HepG2 (cell line): ENCODE results near the gene NDUFA8. TPM values are rescaled to one million over a fixed set of nuclear protein-coding genes. Genes with fewer than 3 reads are reported as not detected.

Experiments used
- ATAC-seq: fragments of 200-7000 bp; cut with Tn5 transposase; 3 replicates; pipeline ENCODE4 v1.9.1; 2020; ENCODE audit warnings: mild to moderate bottlenecking, moderate library complexity
- BruUV-seq: library from RNA; stranded (reverse); fragments of 400-500 nt; replicated peaks from 2 replicates; lab custom pipeline; 2021; lab: Mats Ljungman, UMichigan
- CTCF ChIA-PET: fragments of 300-600 bp; formaldehyde crosslinking; extraction: SDS; loops from one replicate; lab custom pipeline; 2021; ENCODE audit warnings: low total read pairs, inconsistent platforms, low intra/inter-chr PET ratio; lab: Yijun Ruan, JAX
- POLR2A ChIA-PET: fragments of 350-600 bp; sonication (Branson Sonifier 250); formaldehyde crosslinking; loops from one replicate; lab custom pipeline; 2020; ENCODE audit warnings: antibody characterized with exemption, inconsistent platforms; lab: Yijun Ruan, JAX
- DNase-seq: peaks from one replicate; pipeline ENCODE4 v3.0.0-alpha.2; 2015; ENCODE audit warnings: low spot score
- FAIRE-seq: peaks from 3 replicates; lab custom pipeline; 2011; peaks lifted over from hg19 to GRCh38; lab: Jason Lieb, UNC
- H2AFZ ChIP-seq: one replicate; pipeline ENCODE4 v1.6.1; 2011; ENCODE audit warnings: low read length, inconsistent platforms
- H3K27ac ChIP-seq: fragments of 300-600 bp; 3 replicates; pipeline ENCODE4 v1.8.0; 2011; ENCODE audit warnings: mixed run types, mild to moderate bottlenecking, mixed read lengths, low read length, inconsistent platforms; ENCODE audit not compliant: insufficient read depth; ENCODE audit errors: extremely low read length
- H3K27me3 ChIP-seq, 2 experiments: fragments of 200-600 bp in 1 of 2; 2 replicates in 1 of 2; 3 replicates in 1 of 2; pipeline versions ENCODE4 v1.6.0 to v1.8.0; 2011; ENCODE audit warnings: low read length in 2 of 2, mild to moderate bottlenecking in 2 of 2, moderate library complexity in 2 of 2, inconsistent platforms in 1 of 2; ENCODE audit not compliant: insufficient read depth in 2 of 2, control insufficient read depth in 1 of 2
- H3K36me3 ChIP-seq, 2 experiments: fragments of 200-600 bp in 1 of 2; replicated peaks in 1 of 2; 2 replicates in 1 of 2; 3 replicates in 1 of 2; pipeline versions ENCODE4 v1.5.1 to v1.8.0; 2011; ENCODE audit warnings: low read length in 2 of 2, inconsistent platforms in 1 of 2; ENCODE audit not compliant: insufficient read depth in 2 of 2, control insufficient read depth in 1 of 2
- H3K4me1 ChIP-seq: 2 replicates; pipeline ENCODE4 v1.5.1; 2012; ENCODE audit warnings: low read length, inconsistent platforms; ENCODE audit not compliant: insufficient read depth
- H3K4me2 ChIP-seq: 2 replicates; pipeline ENCODE4 v1.6.0; 2011; ENCODE audit warnings: low read depth, low read length, inconsistent platforms
- H3K4me3 ChIP-seq, 3 experiments: fragments of 200-600 bp in 1 of 3; sonication (generic), shearing (Covaris generic) in 1 of 3; replicated peaks in 1 of 3; 2 replicates each; pipeline ENCODE4 v1.5.1; 2011 to 2016; ENCODE audit warnings: low read length in 3 of 3, inconsistent platforms in 2 of 3, low read depth in 2 of 3, mild to moderate bottlenecking in 2 of 3, control low read depth in 1 of 3, mixed read lengths in 1 of 3; ENCODE audit not compliant: insufficient read depth in 1 of 3
- H3K79me2 ChIP-seq: one replicate; pipeline ENCODE4 v1.6.1; 2011; ENCODE audit warnings: low read length, inconsistent platforms; ENCODE audit not compliant: insufficient read depth
- H3K9ac ChIP-seq: 2 replicates; pipeline ENCODE4 v1.6.0; 2011; ENCODE audit warnings: mild to moderate bottlenecking, low read depth, low read length, inconsistent platforms; ENCODE audit not compliant: insufficient read depth
- H3K9me3 ChIP-seq: 2 replicates; pipeline ENCODE4 v1.5.1; 2012; ENCODE audit warnings: mild to moderate bottlenecking, low read length
- H4K20me1 ChIP-seq: 2 replicates; pipeline ENCODE4 v1.6.0; 2011; ENCODE audit warnings: inconsistent platforms, mild to moderate bottlenecking, low read length, moderate library complexity; ENCODE audit not compliant: insufficient read depth
- ATAD3A ChIP-seq: sonication (generic); formaldehyde crosslinking; IDR thresholded peaks from 2 replicates; pipeline ENCODE4 v1.4.0; 2020; ENCODE audit warnings: missing genetic modification reagents
- CBX5 ChIP-seq: sonication (generic); formaldehyde crosslinking; IDR thresholded peaks from 2 replicates; pipeline ENCODE4 v1.4.0; 2020; ENCODE audit warnings: missing genetic modification reagents, borderline replicate concordance
- GATAD2A ChIP-seq: IDR thresholded peaks from 2 replicates; pipeline ENCODE4 v1.6.1; 2016
- MAFG ChIP-seq: sonication (generic); formaldehyde crosslinking; IDR thresholded peaks from 2 replicates; pipeline ENCODE4 v1.5.1; 2020; ENCODE audit warnings: mild to moderate bottlenecking, missing genetic modification reagents
- SAP130 ChIP-seq: IDR thresholded peaks from 2 replicates; pipeline ENCODE4 v1.6.1; 2016; ENCODE audit warnings: low read depth
- SMC3 ChIP-seq: IDR thresholded peaks from 2 replicates; pipeline ENCODE4 v1.6.1; 2011; ENCODE audit warnings: low read length, improper control_type of control experiment
- STAG1 ChIP-seq: sonication (generic); formaldehyde crosslinking; IDR thresholded peaks from 2 replicates; pipeline ENCODE4 v1.4.0; 2020; ENCODE audit warnings: missing genetic modification reagents
- XRCC5 ChIP-seq: fragments of 200-400 bp; formaldehyde crosslinking; optimal IDR thresholded peaks from 2 replicates; pipeline ENCODE3; 2017; ENCODE audit warnings: mild to moderate bottlenecking, low read length
- ZFP37 ChIP-seq: sonication (generic); formaldehyde crosslinking; IDR thresholded peaks from 2 replicates; pipeline ENCODE4 v1.4.0; 2020; ENCODE audit warnings: missing genetic modification reagents, borderline replicate concordance
- ZNF615 ChIP-seq: sonication (generic); formaldehyde crosslinking; IDR thresholded peaks from 2 replicates; pipeline ENCODE4 v1.5.0; 2020; ENCODE audit warnings: mild to moderate bottlenecking, missing genetic modification reagents, borderline replicate concordance
- WGBS: methylation state at CpG from one replicate; pipeline ENCODE4 v1.1.6; 2017; ENCODE audit warnings: low lambda C conversion rate; 5-methylcytosine and 5-hydroxymethylcytosine counted together
- in situ Hi-C: cut with HindIII; loops from 2 replicates; pipeline ENCODE4 v1.10.0; 2017; ENCODE audit warnings: low pct_unique_long_range_greater_than_20kb; ENCODE audit not compliant: extremely low pct_ligation_motif_present
- intact Hi-C: fragments of 100-400 bp; cut with micrococcal nuclease; formaldehyde crosslinking; loops from one replicate; pipeline ENCODE4 v1.10.0; 2022; ENCODE audit not compliant: unreplicated experiment
- polyA plus RNA-seq, 8 experiments: library from polyadenylated mRNA; depleted of rRNA in 3 of 8; stranded (reverse) in 7 of 8; unstranded in 1 of 8; fragments of >200 nt; fragmentation: Illumina TruSeq in 4 of 8; extraction: Trizol in 4 of 8; gene quantifications; 2 replicates each; pipeline versions ENCODE4 v1.2.1 to v1.2.3, GENCODE V29; 2011 to 2016; ENCODE audit warnings: low read depth in 4 of 8, missing spikeins in 1 of 8, mixed read lengths in 1 of 8; ENCODE audit not compliant: insufficient read depth in 1 of 8
- total RNA-seq, 5 experiments: library from RNA; depleted of rRNA; stranded (reverse); fragments of >200 nt; fragmentation: Illumina TruSeq; extraction: Trizol; gene quantifications; 2 replicates each; pipeline ENCODE4 v1.2.3, GENCODE V29; 2016; ENCODE audit warnings: low read depth in 1 of 5
- TF ChIP-seq, protein P1 (sequence below): sonication (generic); formaldehyde crosslinking; IDR thresholded peaks from 2 replicates; pipeline ENCODE4 v1.4.0; 2020; ENCODE audit warnings: missing genetic modification reagents
- TF ChIP-seq, protein P2 (sequence below): sonication (generic); formaldehyde crosslinking; IDR thresholded peaks from 2 replicates; pipeline ENCODE4 v1.5.0; 2020; ENCODE audit warnings: mild to moderate bottlenecking, missing genetic modification reagents, moderate library complexity
- TF ChIP-seq, protein P3 (sequence below), 2 experiments: fragments of 450-650 bp in 1 of 2; sonication (generic) in 1 of 2; formaldehyde crosslinking; IDR thresholded peaks; 2 replicates each; pipeline versions ENCODE4 v1.5.0 to v1.8.0; 2020 to 2022; ENCODE audit warnings: mild to moderate bottlenecking in 1 of 2, missing genetic modification reagents in 1 of 2
- TF ChIP-seq, protein P4 (sequence below): sonication (generic); formaldehyde crosslinking; IDR thresholded peaks from 2 replicates; pipeline ENCODE4 v1.4.0; 2020; ENCODE audit warnings: missing genetic modification reagents
- TF ChIP-seq, protein P5 (sequence below), 2 experiments: IDR thresholded peaks; 2 replicates each; pipeline ENCODE4 v1.6.1; 2011 to 2012; ENCODE audit warnings: low read length in 2 of 2, borderline replicate concordance in 1 of 2, low read depth in 1 of 2, mild to moderate bottlenecking in 1 of 2, moderate library complexity in 1 of 2

Gene NDUFA8
- total and polyA plus RNA-seq, 2 of the 13 experiments (the other 11 are each of a cell fraction or from before 2014, with no cell fraction given) = 68.6 to 71.7 TPM

DNA sequence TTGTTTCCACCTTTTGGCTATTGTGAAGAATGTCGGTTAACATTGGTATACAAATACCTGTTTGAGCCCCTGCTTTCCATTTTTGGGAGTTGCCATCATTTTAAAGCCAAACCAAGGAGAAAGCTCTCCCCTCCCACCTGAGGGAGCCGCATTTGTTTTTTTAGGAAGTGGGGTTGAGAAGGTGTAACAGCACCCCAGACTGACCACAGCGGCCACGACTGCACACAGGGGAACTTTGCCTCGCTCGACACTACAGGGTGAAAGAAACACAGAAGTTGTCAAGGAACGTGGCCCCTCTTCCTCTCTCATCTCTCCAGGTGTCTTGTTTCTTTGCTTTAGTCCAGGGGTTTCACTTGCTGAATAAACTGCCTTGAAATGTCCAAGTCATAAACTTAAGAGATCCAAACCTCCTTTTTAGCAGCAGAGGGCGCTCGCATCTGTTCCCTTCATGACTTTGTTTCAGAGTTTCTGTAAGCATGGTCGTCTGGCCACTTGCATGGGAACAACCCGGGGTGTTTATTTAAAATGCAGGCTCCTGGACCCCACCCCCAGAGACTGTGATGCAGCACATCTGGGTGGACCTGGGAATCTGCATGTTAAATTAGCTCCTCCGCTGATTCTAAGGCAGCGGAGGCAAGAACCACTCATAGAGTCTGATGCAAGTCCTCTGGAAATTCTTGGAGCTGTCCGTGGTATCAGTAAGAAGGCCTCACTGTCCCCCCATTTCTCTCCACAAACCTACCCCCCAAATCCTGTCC is 64.4 kb downstream of the NDUFA8 start:
- H2AFZ ChIP-seq = no peak overlapping the region
- CTCF ChIA-PET = interaction anchor here (1.1 to 2.4 kb wide), 4 partner anchors 28 to 358 kb away, joined by 3 to 9 read pairs (median 6); no protein-coding TSS in a partner anchor
- TF ChIP-seq SAP130 = 0 out of 2 replicates have a peak, but pooled peaks have one; percentile 26
- peak; percentile 33; the same call in 1 of the 2 replicates for TF ChIP-seq GATAD2A (CRISPR knock-in tag)
- TF ChIP-seq, protein P1, sequence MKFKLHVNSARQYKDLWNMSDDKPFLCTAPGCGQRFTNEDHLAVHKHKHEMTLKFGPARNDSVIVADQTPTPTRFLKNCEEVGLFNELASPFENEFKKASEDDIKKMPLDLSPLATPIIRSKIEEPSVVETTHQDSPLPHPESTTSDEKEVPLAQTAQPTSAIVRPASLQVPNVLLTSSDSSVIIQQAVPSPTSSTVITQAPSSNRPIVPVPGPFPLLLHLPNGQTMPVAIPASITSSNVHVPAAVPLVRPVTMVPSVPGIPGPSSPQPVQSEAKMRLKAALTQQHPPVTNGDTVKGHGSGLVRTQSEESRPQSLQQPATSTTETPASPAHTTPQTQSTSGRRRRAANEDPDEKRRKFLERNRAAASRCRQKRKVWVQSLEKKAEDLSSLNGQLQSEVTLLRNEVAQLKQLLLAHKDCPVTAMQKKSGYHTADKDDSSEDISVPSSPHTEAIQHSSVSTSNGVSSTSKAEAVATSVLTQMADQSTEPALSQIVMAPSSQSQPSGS (CRISPR knock-in tag) = no peak
- TF ChIP-seq, protein P2, sequence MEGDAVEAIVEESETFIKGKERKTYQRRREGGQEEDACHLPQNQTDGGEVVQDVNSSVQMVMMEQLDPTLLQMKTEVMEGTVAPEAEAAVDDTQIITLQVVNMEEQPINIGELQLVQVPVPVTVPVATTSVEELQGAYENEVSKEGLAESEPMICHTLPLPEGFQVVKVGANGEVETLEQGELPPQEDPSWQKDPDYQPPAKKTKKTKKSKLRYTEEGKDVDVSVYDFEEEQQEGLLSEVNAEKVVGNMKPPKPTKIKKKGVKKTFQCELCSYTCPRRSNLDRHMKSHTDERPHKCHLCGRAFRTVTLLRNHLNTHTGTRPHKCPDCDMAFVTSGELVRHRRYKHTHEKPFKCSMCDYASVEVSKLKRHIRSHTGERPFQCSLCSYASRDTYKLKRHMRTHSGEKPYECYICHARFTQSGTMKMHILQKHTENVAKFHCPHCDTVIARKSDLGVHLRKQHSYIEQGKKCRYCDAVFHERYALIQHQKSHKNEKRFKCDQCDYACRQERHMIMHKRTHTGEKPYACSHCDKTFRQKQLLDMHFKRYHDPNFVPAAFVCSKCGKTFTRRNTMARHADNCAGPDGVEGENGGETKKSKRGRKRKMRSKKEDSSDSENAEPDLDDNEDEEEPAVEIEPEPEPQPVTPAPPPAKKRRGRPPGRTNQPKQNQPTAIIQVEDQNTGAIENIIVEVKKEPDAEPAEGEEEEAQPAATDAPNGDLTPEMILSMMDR (CRISPR knock-in tag) = peak; percentile 65
- TF ChIP-seq STAG1 (CRISPR knock-in tag) = peak; percentile 24; the same call in 1 of the 2 replicates
- TF ChIP-seq, protein P3, sequence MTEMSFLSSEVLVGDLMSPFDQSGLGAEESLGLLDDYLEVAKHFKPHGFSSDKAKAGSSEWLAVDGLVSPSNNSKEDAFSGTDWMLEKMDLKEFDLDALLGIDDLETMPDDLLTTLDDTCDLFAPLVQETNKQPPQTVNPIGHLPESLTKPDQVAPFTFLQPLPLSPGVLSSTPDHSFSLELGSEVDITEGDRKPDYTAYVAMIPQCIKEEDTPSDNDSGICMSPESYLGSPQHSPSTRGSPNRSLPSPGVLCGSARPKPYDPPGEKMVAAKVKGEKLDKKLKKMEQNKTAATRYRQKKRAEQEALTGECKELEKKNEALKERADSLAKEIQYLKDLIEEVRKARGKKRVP (CRISPR knock-in tag; IDR thresholded peaks at IDR 0.05) = peak in 1 of 2 experiments; percentile 50; a peak in 1 of 4 replicates
- TF ChIP-seq CBX5 (CRISPR knock-in tag) = no peak
- TF ChIP-seq MAFG (CRISPR knock-in tag) = no peak
- TF ChIP-seq XRCC5 = peak; percentile 37
- TF ChIP-seq ZNF615 (CRISPR knock-in tag) = no peak
- TF ChIP-seq ATAD3A (CRISPR knock-in tag) = no peak
- no peak for TF ChIP-seq ZFP37
- TF ChIP-seq SMC3 = peak; percentile 37; the same call in 1 of the 2 replicates
- TF ChIP-seq, protein P4, sequence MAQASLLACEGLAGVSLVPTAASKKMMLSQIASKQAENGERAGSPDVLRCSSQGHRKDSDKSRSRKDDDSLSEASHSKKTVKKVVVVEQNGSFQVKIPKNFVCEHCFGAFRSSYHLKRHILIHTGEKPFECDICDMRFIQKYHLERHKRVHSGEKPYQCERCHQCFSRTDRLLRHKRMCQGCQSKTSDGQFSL (CRISPR knock-in tag) = no peak
- TF ChIP-seq, protein P5, sequence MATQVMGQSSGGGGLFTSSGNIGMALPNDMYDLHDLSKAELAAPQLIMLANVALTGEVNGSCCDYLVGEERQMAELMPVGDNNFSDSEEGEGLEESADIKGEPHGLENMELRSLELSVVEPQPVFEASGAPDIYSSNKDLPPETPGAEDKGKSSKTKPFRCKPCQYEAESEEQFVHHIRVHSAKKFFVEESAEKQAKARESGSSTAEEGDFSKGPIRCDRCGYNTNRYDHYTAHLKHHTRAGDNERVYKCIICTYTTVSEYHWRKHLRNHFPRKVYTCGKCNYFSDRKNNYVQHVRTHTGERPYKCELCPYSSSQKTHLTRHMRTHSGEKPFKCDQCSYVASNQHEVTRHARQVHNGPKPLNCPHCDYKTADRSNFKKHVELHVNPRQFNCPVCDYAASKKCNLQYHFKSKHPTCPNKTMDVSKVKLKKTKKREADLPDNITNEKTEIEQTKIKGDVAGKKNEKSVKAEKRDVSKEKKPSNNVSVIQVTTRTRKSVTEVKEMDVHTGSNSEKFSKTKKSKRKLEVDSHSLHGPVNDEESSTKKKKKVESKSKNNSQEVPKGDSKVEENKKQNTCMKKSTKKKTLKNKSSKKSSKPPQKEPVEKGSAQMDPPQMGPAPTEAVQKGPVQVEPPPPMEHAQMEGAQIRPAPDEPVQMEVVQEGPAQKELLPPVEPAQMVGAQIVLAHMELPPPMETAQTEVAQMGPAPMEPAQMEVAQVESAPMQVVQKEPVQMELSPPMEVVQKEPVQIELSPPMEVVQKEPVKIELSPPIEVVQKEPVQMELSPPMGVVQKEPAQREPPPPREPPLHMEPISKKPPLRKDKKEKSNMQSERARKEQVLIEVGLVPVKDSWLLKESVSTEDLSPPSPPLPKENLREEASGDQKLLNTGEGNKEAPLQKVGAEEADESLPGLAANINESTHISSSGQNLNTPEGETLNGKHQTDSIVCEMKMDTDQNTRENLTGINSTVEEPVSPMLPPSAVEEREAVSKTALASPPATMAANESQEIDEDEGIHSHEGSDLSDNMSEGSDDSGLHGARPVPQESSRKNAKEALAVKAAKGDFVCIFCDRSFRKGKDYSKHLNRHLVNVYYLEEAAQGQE (IDR thresholded peaks at IDR 0.05; ENCODE audit: borderline replicate concordance in 1 of 2, low read depth in 1 of 2, low read length in 2 of 2) = peak; percentile 33 to 91

More for the DNA sequence above, 64.4 kb downstream of the NDUFA8 start:
- Histone ChIP-seq H3K27me3 (peaks cover 0 to 5% of the 10 kb centered on the region in 2 experiments; a peak in 3 of 5 replicates), H3K36me3 (no peaks in the 10 kb centered on the region), H3K27ac (no peak overlapping the region), H3K9me3 (no peaks in the 10 kb centered on the region), H4K20me1 (no peaks in the 10 kb centered on the region), H3K4me1 (peaks cover 49% of the 10 kb centered on the region), H3K79me2 (peaks cover 4% of the 10 kb centered on the region), H3K4me2 (peak overlapping the region; percentile 55), H3K4me3 (0 out of 6 replicates have a peak overlapping the region, but pooled peaks of 1 of the 3 experiments have one; percentile 13), H3K9ac (no peak overlapping the region)
- ATAC-seq (no peak), DNase-seq (peak; percentile 48), FAIRE-seq (peak; percentile 70)
- POLR2A ChIA-PET = no interaction called here
- in situ Hi-C loops = loop anchor here (5.0 to 10.0 kb wide), 2 partner anchors 252 to 360 kb away; no protein-coding TSS in a partner anchor
- no TSS peak for BruUV-seq
- intact Hi-C loops = loop anchor here (5.0 kb wide), 3 partner anchors 167 to 717 kb away; partner anchors contain the start of genes MRRF and RBM18
- 19% methylated on average over 13 of the region's 14 CpGs for WGBS
